Lower lobe of right lung (tissue), 2 donors: ENCODE results near the gene SLC35G3. TPM values are rescaled to one million over a fixed set of nuclear protein-coding genes. Genes with fewer than 3 reads are reported as not detected.
A peak's percentile ranks its signal among the peaks of the same experiment; 100 is the strongest.
"Not testable (repeated sequence)": the region's sequence is repeated elsewhere in the genome, so short reads cannot be mapped to it uniquely, and the experiment has no call there.

Experiments
- ATAC-seq, 2 donors: fragments of 200-7000 bp; cut with Tn5 transposase; one replicate each; pipeline ENCODE4 v1.9.1; 2020 to 2022; ENCODE audit warnings: mild to moderate bottlenecking in 2 of 2, moderate library complexity in 2 of 2
- DNase-seq: peaks from one replicate; pipeline ENCODE4 v3.0.0-alpha.2; 2020
- H3K27ac ChIP-seq: fragments of 200-600 bp; one replicate; pipeline ENCODE4 v1.8.0; 2022
- H3K27me3 ChIP-seq: fragments of 200-600 bp; one replicate; pipeline ENCODE4 v1.8.0; 2022; ENCODE audit warnings: low read depth
- H3K36me3 ChIP-seq: fragments of 200-600 bp; one replicate; pipeline ENCODE4 v1.8.0; 2022; ENCODE audit warnings: mild to moderate bottlenecking
- H3K4me1 ChIP-seq: fragments of 200-600 bp; one replicate; pipeline ENCODE4 v1.8.0; 2022
- H3K4me3 ChIP-seq: fragments of 200-600 bp; one replicate; pipeline ENCODE4 v1.8.0; 2022; ENCODE audit warnings: mild to moderate bottlenecking
- H3K9me3 ChIP-seq: fragments of 200-600 bp; one replicate; pipeline ENCODE4 v1.8.0; 2022
- intact Hi-C: fragments of 100-400 bp; cut with DNase I; formaldehyde crosslinking; loops from one replicate; pipeline ENCODE4 v1.11.0; 2022
- total RNA-seq: library from RNA; stranded (reverse); fragmentation: NEBNext Ultra II Directional; extraction: Animal tissue kit (Norgen Biotek cat#: 25700); gene quantifications from one replicate; pipeline ENCODE4 v1.2.1, GENCODE V29; 2021
- TF ChIP-seq, protein P1 (sequence below): fragments of 200-600 bp; IDR thresholded peaks from one replicate; pipeline ENCODE4 v1.8.0; 2022; ENCODE audit warnings: antibody characterized with exemption, mild to moderate bottlenecking
- donor health status: DM: no; HTN: yes; CAD: no; lungs with severe emphysema.

SLC35G3 gene
- total RNA-seq, 1 donor from 2014 or later: not detected

DNA sequence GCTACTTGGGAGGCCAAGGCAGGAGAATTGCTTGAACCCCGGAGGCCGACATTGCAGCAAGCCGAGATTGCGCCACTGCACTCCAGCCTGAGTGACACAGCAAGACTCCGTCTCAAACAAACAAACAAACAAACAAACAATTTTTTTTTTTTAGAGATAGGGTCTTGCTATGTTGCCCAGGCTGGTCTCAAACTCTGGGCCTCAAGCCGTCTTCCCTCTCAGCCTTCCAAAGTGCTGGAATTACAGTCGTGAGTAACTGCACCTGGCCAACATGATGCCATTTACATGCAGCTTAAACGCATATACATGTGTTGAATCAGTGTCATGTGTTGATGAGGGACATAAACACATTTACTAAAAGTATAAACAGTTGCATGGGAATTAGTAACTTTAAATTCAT is 46.7 kb upstream of the SLC35G3 start:
- no peaks in the 10 kb centered on the region for H3K36me3 ChIP-seq
- no peaks in the 10 kb centered on the region for H3K27me3 ChIP-seq
- TF ChIP-seq, protein P1, sequence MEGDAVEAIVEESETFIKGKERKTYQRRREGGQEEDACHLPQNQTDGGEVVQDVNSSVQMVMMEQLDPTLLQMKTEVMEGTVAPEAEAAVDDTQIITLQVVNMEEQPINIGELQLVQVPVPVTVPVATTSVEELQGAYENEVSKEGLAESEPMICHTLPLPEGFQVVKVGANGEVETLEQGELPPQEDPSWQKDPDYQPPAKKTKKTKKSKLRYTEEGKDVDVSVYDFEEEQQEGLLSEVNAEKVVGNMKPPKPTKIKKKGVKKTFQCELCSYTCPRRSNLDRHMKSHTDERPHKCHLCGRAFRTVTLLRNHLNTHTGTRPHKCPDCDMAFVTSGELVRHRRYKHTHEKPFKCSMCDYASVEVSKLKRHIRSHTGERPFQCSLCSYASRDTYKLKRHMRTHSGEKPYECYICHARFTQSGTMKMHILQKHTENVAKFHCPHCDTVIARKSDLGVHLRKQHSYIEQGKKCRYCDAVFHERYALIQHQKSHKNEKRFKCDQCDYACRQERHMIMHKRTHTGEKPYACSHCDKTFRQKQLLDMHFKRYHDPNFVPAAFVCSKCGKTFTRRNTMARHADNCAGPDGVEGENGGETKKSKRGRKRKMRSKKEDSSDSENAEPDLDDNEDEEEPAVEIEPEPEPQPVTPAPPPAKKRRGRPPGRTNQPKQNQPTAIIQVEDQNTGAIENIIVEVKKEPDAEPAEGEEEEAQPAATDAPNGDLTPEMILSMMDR: no peak
- peaks cover 37% of the 10 kb centered on the region for H3K4me1 ChIP-seq
- no peak overlapping the region for H3K27ac ChIP-seq
- DNase-seq: no peak
- H3K9me3 ChIP-seq: no peaks in the 10 kb centered on the region
- peak overlapping the region; percentile 90 for H3K4me3 ChIP-seq
- ATAC-seq: no peak
- intact Hi-C loops: no loop called here

DNA sequence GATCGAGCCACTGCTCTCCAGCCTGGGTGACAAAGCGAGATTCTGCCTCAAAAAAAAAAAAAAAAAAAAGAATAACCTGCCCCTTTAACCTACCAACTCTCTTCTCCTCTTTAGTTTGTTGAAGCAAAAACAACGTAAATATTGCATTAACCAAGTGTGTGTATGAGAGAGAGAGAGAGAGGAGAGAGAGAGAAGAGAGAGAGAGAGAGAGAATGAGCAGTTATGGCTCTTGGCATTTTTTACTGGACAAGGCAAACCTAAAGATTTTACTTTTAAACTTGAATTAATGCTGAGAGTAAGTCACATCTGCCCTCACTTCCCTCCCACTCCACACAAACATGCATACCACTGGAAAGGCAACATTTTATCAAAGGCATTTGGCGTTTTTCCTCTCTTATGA is 45.6 kb upstream of the SLC35G3 start:
- TF ChIP-seq, protein P1: no peak
- Histone ChIP-seq H3K27ac (no peak overlapping the region), H3K9me3 (no peaks in the 10 kb centered on the region), H3K36me3 (no peaks in the 10 kb centered on the region), H3K4me1 (peaks cover 26% of the 10 kb centered on the region), H3K27me3 (no peaks in the 10 kb centered on the region), H3K4me3 (no peak overlapping the region)
- DNase-seq (no peak), ATAC-seq (no peak)
- intact Hi-C loops: no loop called here

DNA sequence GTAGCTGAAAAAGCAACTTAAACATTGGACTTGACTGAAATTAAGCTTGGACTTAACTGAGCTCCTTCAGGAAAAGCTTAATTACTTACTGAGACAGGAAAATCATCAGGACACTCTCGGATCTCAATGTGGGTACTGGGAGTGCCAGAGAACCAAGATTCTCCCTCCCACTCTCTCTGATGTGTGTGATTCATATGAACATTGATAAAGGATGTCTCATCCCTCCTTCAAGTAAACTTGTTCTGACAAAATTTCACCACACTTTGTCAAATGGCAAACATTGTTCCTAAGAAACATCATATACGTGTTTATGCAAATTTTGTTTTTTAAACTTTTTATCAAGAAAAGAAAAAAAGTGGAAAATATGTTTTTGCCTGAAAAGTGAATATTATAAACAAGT is 44.6 kb upstream of the SLC35G3 start:
- no peaks in the 10 kb centered on the region for H3K36me3 ChIP-seq
- H3K27ac ChIP-seq: no peak overlapping the region
- no peak for DNase-seq
- H3K4me1 ChIP-seq: peaks cover 16% of the 10 kb centered on the region
- H3K27me3 ChIP-seq: no peaks in the 10 kb centered on the region
- no peaks in the 10 kb centered on the region for H3K9me3 ChIP-seq
- no peak for ATAC-seq
- TF ChIP-seq, protein P1: no peak
- intact Hi-C loops: no loop called here
- no peak overlapping the region for H3K4me3 ChIP-seq

DNA sequence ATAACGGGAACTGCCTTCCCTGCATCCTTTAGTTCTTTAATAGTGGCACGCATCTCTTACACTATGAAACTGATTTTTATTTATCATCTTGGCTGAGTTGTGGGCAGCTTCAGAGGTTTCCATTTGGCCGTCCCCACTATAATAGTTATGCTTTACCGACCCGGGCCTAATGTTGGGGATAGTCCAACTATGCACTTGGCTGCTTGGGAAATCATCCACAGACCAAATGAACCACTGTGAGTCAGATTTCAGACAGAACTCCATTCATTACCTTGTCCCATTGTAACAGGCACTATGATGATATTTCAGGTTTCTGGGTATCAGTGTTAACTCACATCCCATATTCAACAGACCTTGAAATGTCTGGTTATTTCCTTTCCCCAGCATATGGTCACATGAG is 42.6 kb upstream of the SLC35G3 start:
- DNase-seq (no peak), ATAC-seq (no peak)
- Histone ChIP-seq H3K27me3 (no peaks in the 10 kb centered on the region), H3K4me1 (peaks cover 10% of the 10 kb centered on the region), H3K36me3 (no peaks in the 10 kb centered on the region), H3K4me3 (no peak overlapping the region), H3K9me3 (no peaks in the 10 kb centered on the region), H3K27ac (no peak overlapping the region)
- intact Hi-C loops: no loop called here
- TF ChIP-seq, protein P1: no peak

DNA sequence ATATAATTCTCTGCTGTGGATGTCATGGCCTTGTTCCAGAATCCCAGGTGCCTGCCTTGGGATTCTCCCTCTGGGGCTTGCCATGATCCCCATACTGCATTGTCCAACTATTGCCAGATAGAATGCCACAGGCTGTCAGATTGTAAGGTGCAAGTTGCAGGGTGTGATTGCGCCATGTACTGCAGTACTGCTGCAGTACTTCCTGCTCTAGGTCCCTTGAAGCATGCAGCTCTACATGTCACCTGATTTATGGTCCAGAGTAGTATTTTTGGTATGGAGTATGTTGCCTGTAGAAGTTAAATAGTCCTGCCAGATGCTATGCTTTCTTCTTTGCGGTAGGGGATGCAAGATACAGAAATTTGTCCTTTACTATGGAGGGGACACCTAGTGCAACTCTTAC is 41.7 kb upstream of the SLC35G3 start:
- Histone ChIP-seq H3K4me3 (no peak overlapping the region), H3K27ac (no peak overlapping the region), H3K4me1 (peaks cover 1% of the 10 kb centered on the region), H3K9me3 (no peaks in the 10 kb centered on the region), H3K27me3 (no peaks in the 10 kb centered on the region), H3K36me3 (no peaks in the 10 kb centered on the region)
- ATAC-seq (no peak), DNase-seq (no peak)
- TF ChIP-seq, protein P1: no peak
- intact Hi-C loops: no loop called here

DNA sequence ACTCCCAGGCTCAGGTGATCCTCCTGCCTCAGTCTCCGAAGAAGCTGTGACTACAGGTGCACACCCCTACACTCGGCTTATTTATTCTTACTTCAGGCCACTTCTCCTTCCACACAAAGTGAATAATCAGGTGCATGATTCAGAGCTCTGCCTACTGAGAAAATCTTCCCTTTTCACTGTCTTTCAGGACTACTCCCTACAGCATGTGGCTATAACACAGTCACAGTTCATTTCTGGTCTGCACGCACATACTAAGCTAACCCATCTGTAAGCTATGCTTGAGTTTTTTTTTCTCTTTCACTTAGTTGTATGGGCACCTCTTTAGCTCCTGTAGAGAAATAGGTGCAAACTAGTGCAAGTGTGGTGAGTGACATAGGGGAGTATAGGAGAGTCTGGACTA is 41.1 kb upstream of the SLC35G3 start:
- ATAC-seq: no peak
- no peaks in the 10 kb centered on the region for H3K4me1 ChIP-seq
- TF ChIP-seq, protein P1: no peak
- no peak for DNase-seq
- no peaks in the 10 kb centered on the region for H3K27me3 ChIP-seq
- H3K36me3 ChIP-seq: no peaks in the 10 kb centered on the region
- no peak overlapping the region for H3K4me3 ChIP-seq
- no peaks in the 10 kb centered on the region for H3K9me3 ChIP-seq
- H3K27ac ChIP-seq: no peak overlapping the region
- intact Hi-C loops: no loop called here

DNA sequence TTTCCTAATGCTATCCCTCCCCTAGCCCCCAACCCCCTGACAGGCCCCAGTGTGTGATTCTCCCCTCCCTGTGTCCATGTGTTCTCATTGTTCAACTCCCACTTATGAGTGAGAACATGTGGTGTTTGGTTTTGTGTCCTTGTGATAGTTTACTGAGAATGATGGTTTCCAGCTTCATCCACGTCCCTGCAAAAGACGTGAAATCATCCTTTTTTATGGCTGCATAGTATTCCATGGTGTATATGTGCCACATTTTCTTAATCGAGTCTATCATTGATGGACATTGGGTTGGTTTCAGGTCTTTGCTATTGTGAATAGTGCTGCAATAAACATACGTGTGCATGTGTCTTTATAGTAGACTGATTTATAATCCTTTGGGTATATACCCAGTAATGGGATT is 40.1 kb upstream of the SLC35G3 start:
- DNase-seq, H3K27ac ChIP-seq, H3K27me3 ChIP-seq, ATAC-seq, H3K4me3 ChIP-seq, H3K36me3 ChIP-seq, H3K4me1 ChIP-seq, H3K9me3 ChIP-seq, intact Hi-C loops: not testable (repeated sequence)
